ENCODE results near the gene NLRC3.

NLRC3 gene

GRCh38 chr16:3562914-3563480 is 14.2 kb downstream of the NLRC3 start:
- no peak for TF ChIP-seq CTCF (IDR thresholded peaks at IDR 0.05; ENCODE audit: borderline replicate concordance, insufficient read depth, low read depth, low read length)
- H3K4me3 ChIP-seq (ENCODE audit: low read depth, low read length), result no peak overlapping the region

GRCh38 chr16:3561626-3562025 is 15.6 kb downstream of the NLRC3 start:
- no peak overlapping the region for H3K4me3 ChIP-seq (ENCODE audit: low read depth, low read length)
- TF ChIP-seq CTCF (IDR thresholded peaks at IDR 0.05; ENCODE audit: borderline replicate concordance, insufficient read depth, low read depth, low read length), result no peak

GRCh38 chr16:3554351-3554928 is 22.8 kb downstream of the NLRC3 start:
- no peak overlapping the region for H3K4me3 ChIP-seq (ENCODE audit: low read depth, low read length)
- no peak for TF ChIP-seq CTCF (IDR thresholded peaks at IDR 0.05; ENCODE audit: borderline replicate concordance, insufficient read depth, low read depth, low read length)

GRCh38 chr16:3553138-3553923 is 23.9 kb downstream of the NLRC3 start:
- H3K4me3 ChIP-seq (ENCODE audit: low read depth, low read length), result no peak overlapping the region
- TF ChIP-seq CTCF (IDR thresholded peaks at IDR 0.05; ENCODE audit: borderline replicate concordance, insufficient read depth, low read depth, low read length), result no peak

GRCh38 chr16:3550851-3551847 is 26.1 kb downstream of the NLRC3 start:
- no peak for TF ChIP-seq CTCF (IDR thresholded peaks at IDR 0.05; ENCODE audit: borderline replicate concordance, insufficient read depth, low read depth, low read length)
- no peak overlapping the region for H3K4me3 ChIP-seq (ENCODE audit: low read depth, low read length)

- no peak for TF ChIP-seq CTCF (IDR thresholded peaks at IDR 0.05; ENCODE audit: borderline replicate concordance, insufficient read depth, low read depth, low read length)
- no peak overlapping the region for H3K4me3 ChIP-seq (ENCODE audit: low read depth, low read length)
Observed at GRCh38 chr16:3549906-3550305, 27.3 kb downstream of the NLRC3 start.

Data from GM12875 (cell line).